Measurements from ENCODE around the gene OR8A1.
"Not testable (repeated sequence)": the region's sequence is repeated elsewhere in the genome, so short reads cannot be mapped to it uniquely, and the experiment has no call there.

Gene OR8A1

GRCh38 chr11:124602193-124602592 lies 32.4 kb downstream of the OR8A1 start:
- no peak for TF ChIP-seq CTCF (IDR thresholded peaks at IDR 0.05; ENCODE audit: control insufficient read depth, insufficient read depth, low read depth, low read length, missing control alignments)
- no peak for DNase-seq (ENCODE audit: low read depth)

GRCh38 chr11:124602723-124603122 lies 32.9 kb downstream of the OR8A1 start:
- not testable (repeated sequence) for DNase-seq (ENCODE audit: low read depth); H3K4me3 ChIP-seq (ENCODE audit: control insufficient read depth, low read depth, low read length)

More at GRCh38 chr11:124602193-124602592, 32.4 kb downstream of the OR8A1 start:
- no peak overlapping the region for H3K4me3 ChIP-seq (ENCODE audit: control insufficient read depth, low read depth, low read length)

- H3K4me3 ChIP-seq (ENCODE audit: control insufficient read depth, low read depth, low read length): no peak overlapping the region
- TF ChIP-seq CTCF (IDR thresholded peaks at IDR 0.05; ENCODE audit: control insufficient read depth, insufficient read depth, low read depth, low read length, missing control alignments): no peak
- DNase-seq (ENCODE audit: low read depth): no peak
These were observed 35.9 kb downstream of the OR8A1 start for GRCh38 chr11:124605719-124606118.

- TF ChIP-seq CTCF (IDR thresholded peaks at IDR 0.05; ENCODE audit: control insufficient read depth, insufficient read depth, low read depth, low read length, missing control alignments): no peak
These were observed 38.4 kb downstream of the OR8A1 start for GRCh38 chr11:124608147-124608546.

GRCh38 chr11:124610295-124610694 lies 40.5 kb downstream of the OR8A1 start:
- DNase-seq (ENCODE audit: low read depth): no peak
- TF ChIP-seq CTCF (IDR thresholded peaks at IDR 0.05; ENCODE audit: control insufficient read depth, insufficient read depth, low read depth, low read length, missing control alignments): no peak
- no peak overlapping the region for H3K4me3 ChIP-seq (ENCODE audit: control insufficient read depth, low read depth, low read length)

More at GRCh38 chr11:124608147-124608546, 38.4 kb downstream of the OR8A1 start:
- H3K4me3 ChIP-seq (ENCODE audit: control insufficient read depth, low read depth, low read length): no peak overlapping the region
- DNase-seq (ENCODE audit: low read depth): no peak

GRCh38 chr11:124611064-124611463 lies 41.3 kb downstream of the OR8A1 start, which contains the start of gene PANX3:
TSS of gene PANX3 (plus strand) at chr11:124611428. CDS start at chr11:124611557, 129 bp downstream.
- H3K4me3 ChIP-seq (ENCODE audit: control insufficient read depth, low read depth, low read length): no peak within 1 kb of the TSS
- no peak for TF ChIP-seq CTCF (IDR thresholded peaks at IDR 0.05; ENCODE audit: control insufficient read depth, insufficient read depth, low read depth, low read length, missing control alignments)
- no peak for DNase-seq (ENCODE audit: low read depth)

- no peak for TF ChIP-seq CTCF (IDR thresholded peaks at IDR 0.05; ENCODE audit: control insufficient read depth, insufficient read depth, low read depth, low read length, missing control alignments)
These were observed 42.2 kb downstream of the OR8A1 start for GRCh38 chr11:124612045-124612444.

More at GRCh38 chr11:124612045-124612444, 42.2 kb downstream of the OR8A1 start:
- DNase-seq (ENCODE audit: low read depth): no peak
- no peak overlapping the region for H3K4me3 ChIP-seq (ENCODE audit: control insufficient read depth, low read depth, low read length)

Data from AG09309 (cell line).